ENCODE data around the gene FCRLB. TPM values are rescaled to one million over a fixed set of nuclear protein-coding genes. Genes with fewer than 3 reads are reported as not detected.

FCRLB gene
- total and polyA plus RNA-seq, 9 of the 15 experiments (the other 6 are each of a cell fraction or from before 2014, with no cell fraction given) = 0.20 to 4.6 (median 1.3) TPM

- TF ChIP-seq MGA (IDR thresholded peaks at IDR 0.05) = peak; percentile 31; the same call in 1 of the 2 replicates
- no peak for TF ChIP-seq ARID3B (CRISPR knock-in tag; IDR thresholded peaks at IDR 0.05; ENCODE audit: borderline replicate concordance)
- peak; percentile 35; the same call in 1 of the 2 replicates for TF ChIP-seq LCOR (CRISPR knock-in tag; IDR thresholded peaks at IDR 0.05)
- TF ChIP-seq, protein P1, sequence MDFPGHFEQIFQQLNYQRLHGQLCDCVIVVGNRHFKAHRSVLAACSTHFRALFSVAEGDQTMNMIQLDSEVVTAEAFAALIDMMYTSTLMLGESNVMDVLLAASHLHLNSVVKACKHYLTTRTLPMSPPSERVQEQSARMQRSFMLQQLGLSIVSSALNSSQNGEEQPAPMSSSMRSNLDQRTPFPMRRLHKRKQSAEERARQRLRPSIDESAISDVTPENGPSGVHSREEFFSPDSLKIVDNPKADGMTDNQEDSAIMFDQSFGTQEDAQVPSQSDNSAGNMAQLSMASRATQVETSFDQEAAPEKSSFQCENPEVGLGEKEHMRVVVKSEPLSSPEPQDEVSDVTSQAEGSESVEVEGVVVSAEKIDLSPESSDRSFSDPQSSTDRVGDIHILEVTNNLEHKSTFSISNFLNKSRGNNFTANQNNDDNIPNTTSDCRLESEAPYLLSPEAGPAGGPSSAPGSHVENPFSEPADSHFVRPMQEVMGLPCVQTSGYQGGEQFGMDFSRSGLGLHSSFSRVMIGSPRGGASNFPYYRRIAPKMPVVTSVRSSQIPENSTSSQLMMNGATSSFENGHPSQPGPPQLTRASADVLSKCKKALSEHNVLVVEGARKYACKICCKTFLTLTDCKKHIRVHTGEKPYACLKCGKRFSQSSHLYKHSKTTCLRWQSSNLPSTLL (IDR thresholded peaks at IDR 0.05) = no peak
- TF ChIP-seq TAL1 (IDR thresholded peaks at IDR 0.05) = 0 out of 2 replicates have a peak, but pooled peaks have one; percentile 13
- TF ChIP-seq NR2C2 (CRISPR knock-in tag; IDR thresholded peaks at IDR 0.05) = no peak
- TF ChIP-seq NR2C2 (tag; IDR thresholded peaks at IDR 0.05) = peak; percentile 82
- TF ChIP-seq ZC3H4 (CRISPR knock-in tag; IDR thresholded peaks at IDR 0.05; ENCODE audit: borderline replicate concordance) = no peak
- TF ChIP-seq MBD2 (IDR thresholded peaks at IDR 0.05; ENCODE audit: borderline replicate concordance, low read depth) = no peak
- TF ChIP-seq LEF1 (IDR thresholded peaks at IDR 0.05) = peak; percentile 51; the same call in 1 of the 2 replicates
- peak; percentile 49; the same call in 1 of the 2 replicates for TF ChIP-seq EP400 (IDR thresholded peaks at IDR 0.05)
- peak in 1 of 2 experiments; percentile 46; a peak in 1 of 4 replicates for TF ChIP-seq HDAC1 (IDR thresholded peaks at IDR 0.05)
These were observed 14.6 kb upstream of the FCRLB start, which contains the start of gene FCRLA (continued) for GRCh38 chr1:161706482-161707347.

Measured in K562 (cell line).